AG04449 (cell line): Measurements from ENCODE around the gene B3GAT2.

Experiments
- CTCF ChIA-PET: fragments of 350-600 bp; formaldehyde crosslinking; extraction: SDS; loops from one replicate; lab custom pipeline; 2021; ENCODE audit warnings: antibody characterized with exemption; lab: Yijun Ruan, JAX
- POLR2A ChIA-PET: fragments of 400-600, 350-600 bp; formaldehyde crosslinking; extraction: SDS; loops from one replicate; lab custom pipeline; 2020; ENCODE audit warnings: antibody characterized with exemption, inconsistent platforms; lab: Yijun Ruan, JAX
- DNase-seq: peaks from one replicate; pipeline ENCODE4 v3.0.0-alpha.2; 2010; ENCODE audit warnings: low read depth, low spot score
- H3K4me3 ChIP-seq: 2 replicates; pipeline ENCODE4 v1.5.1; 2011; ENCODE audit warnings: low read depth, mild to moderate bottlenecking, control low read depth, low read length
- CTCF ChIP-seq: IDR thresholded peaks from one replicate; pipeline ENCODE4 v1.5.1; 2011; ENCODE audit warnings: mild to moderate bottlenecking, moderate library complexity, low read length, control low read depth, inconsistent platforms; ENCODE audit not compliant: insufficient read depth; ENCODE audit errors: missing control alignments

Gene B3GAT2

GRCh38 chr6:70834520-70834919, 122.3 kb downstream of the B3GAT2 start:
- ChIA-PET POLR2A (no interaction called here), CTCF (no interaction called here)
- no peak overlapping the region for H3K4me3 ChIP-seq
- no peak for TF ChIP-seq CTCF
- peak; percentile 10 for DNase-seq

GRCh38 chr6:70831427-70831826, 125.4 kb downstream of the B3GAT2 start:
- ChIA-PET CTCF (no interaction called here), POLR2A (no interaction called here)
- no peak for TF ChIP-seq CTCF
- DNase-seq: no peak
- no peak overlapping the region for H3K4me3 ChIP-seq

GRCh38 chr6:70823651-70824050, 133.2 kb downstream of the B3GAT2 start:
- DNase-seq: no peak
- TF ChIP-seq CTCF: no peak
- no peak overlapping the region for H3K4me3 ChIP-seq
- ChIA-PET POLR2A (no interaction called here), CTCF (interaction anchor here (1.4 kb wide), 1 partner anchor 27 kb away, joined by 3 read pairs; no protein-coding TSS in a partner anchor)

- ChIA-PET POLR2A (no interaction called here), CTCF (no interaction called here)
- H3K4me3 ChIP-seq: no peak overlapping the region
- TF ChIP-seq CTCF: no peak
- no peak for DNase-seq
These were observed 135.1 kb downstream of the B3GAT2 start for GRCh38 chr6:70821751-70822150.

GRCh38 chr6:70820778-70821177, 136.1 kb downstream of the B3GAT2 start:
- DNase-seq: no peak
- ChIA-PET POLR2A (no interaction called here), CTCF (no interaction called here)
- H3K4me3 ChIP-seq: no peak overlapping the region
- TF ChIP-seq CTCF: no peak

- POLR2A ChIA-PET: no interaction called here
- DNase-seq: no peak
- H3K4me3 ChIP-seq: no peak overlapping the region
- TF ChIP-seq CTCF: no peak
- CTCF ChIA-PET: no interaction called here
These were observed 137.2 kb downstream of the B3GAT2 start for GRCh38 chr6:70819646-70820045.
